Measurements from ENCODE around the gene SLC6A8.
"Not testable (repeated sequence)": the region's sequence is repeated elsewhere in the genome, so short reads cannot be mapped to it uniquely, and the experiment has no call there.

Gene SLC6A8

GRCh38 chrX:153741446-153741845 is 53.7 kb downstream of the SLC6A8 start:
- CTCF ChIA-PET: no interaction called here
- no peak for TF ChIP-seq CTCF (conservative IDR thresholded peaks at IDR 0.05; ENCODE audit: low read depth)
- H3K27ac ChIP-seq: no peak overlapping the region
- POLR2A ChIA-PET (ENCODE audit: low non-redundant PET): no interaction called here
- DNase-seq (ENCODE audit: low spot score): no peak

GRCh38 chrX:153742111-153742510 is 54.4 kb downstream of the SLC6A8 start:
- CTCF ChIA-PET; POLR2A ChIA-PET (ENCODE audit: low non-redundant PET); H3K27ac ChIP-seq; DNase-seq (ENCODE audit: low spot score): not testable (repeated sequence)

- DNase-seq (ENCODE audit: low spot score); CTCF ChIA-PET; POLR2A ChIA-PET (ENCODE audit: low non-redundant PET): not testable (repeated sequence)
- H3K27ac ChIP-seq: peak overlapping the region; percentile 82
Observed at GRCh38 chrX:153742796-153743467, 55.2 kb downstream of the SLC6A8 start.

GRCh38 chrX:153743468-153744209 is 55.9 kb downstream of the SLC6A8 start:
- peak; percentile 27 for TF ChIP-seq CTCF (conservative IDR thresholded peaks at IDR 0.05; ENCODE audit: low read depth)
- CTCF ChIA-PET; POLR2A ChIA-PET (ENCODE audit: low non-redundant PET); DNase-seq (ENCODE audit: low spot score): not testable (repeated sequence)
- H3K27ac ChIP-seq: peak overlapping the region; percentile 82

- no peak for TF ChIP-seq CTCF (conservative IDR thresholded peaks at IDR 0.05; ENCODE audit: low read depth)
- ChIA-PET POLR2A (ENCODE audit: low non-redundant PET) (no interaction called here), CTCF (no interaction called here)
Observed at GRCh38 chrX:153744210-153745066, 56.7 kb downstream of the SLC6A8 start.

GRCh38 chrX:153745067-153745433 is 57.3 kb downstream of the SLC6A8 start:
- POLR2A ChIA-PET (ENCODE audit: low non-redundant PET); DNase-seq (ENCODE audit: low spot score); H3K27ac ChIP-seq; CTCF ChIA-PET: not testable (repeated sequence)

More at GRCh38 chrX:153744210-153745066, 56.7 kb downstream of the SLC6A8 start:
- no peak for DNase-seq (ENCODE audit: low spot score)
- H3K27ac ChIP-seq: peak overlapping the region; percentile 82
